B cell (primary cell): ENCODE results near the gene GTF2IRD1. TPM values are rescaled to one million over a fixed set of nuclear protein-coding genes. Genes with fewer than 3 reads are reported as not detected.

Experiments used
- ATAC-seq: fragments of 200-7000 bp; cut with Tn5 transposase; one replicate; pipeline ENCODE4 v1.10.0; 2021; ENCODE audit warnings: low read depth, mild to moderate bottlenecking, moderate number of reproducible peaks, moderate library complexity
- CTCF ChIA-PET: fragments of 350-600 bp; sonication (Branson Sonifier 250); formaldehyde crosslinking; loops from one replicate; lab custom pipeline; 2021; ENCODE audit warnings: antibody characterized with exemption, inconsistent platforms; lab: Charles Lee
- POLR2A ChIA-PET: fragments of 350-600 bp; sonication (Branson Sonifier 250); formaldehyde crosslinking; loops from one replicate; lab custom pipeline; 2021; ENCODE audit warnings: antibody characterized with exemption; lab: Charles Lee
- DNase-seq: peaks from one replicate; pipeline ENCODE4 v3.0.0; 2013
- H2AFZ ChIP-seq: 2 replicates; pipeline ENCODE4 v1.6.1; 2012; ENCODE audit warnings: mild to moderate bottlenecking, low read depth, low read length; ENCODE audit not compliant: insufficient read depth, poor library complexity, severe bottlenecking
- H3K27ac ChIP-seq, 2 donors: 1 replicate in 1 of 2; 2 replicates in 1 of 2; pipeline ENCODE4 v1.5.1; 2012 to 2013; ENCODE audit warnings: low read length in 2 of 2, mild to moderate bottlenecking in 2 of 2, moderate library complexity in 1 of 2
- H3K27me3 ChIP-seq, 4 experiments: fragments of 200-600 bp in 1 of 4; sonication (generic) in 1 of 4; replicated peaks in 1 of 4; 1 replicate in 2 of 4; 2 replicates in 2 of 4; pipeline versions ENCODE4 v1.6.1 to v1.7.0; 2013 to 2016; ENCODE audit warnings: low read length in 3 of 4, mild to moderate bottlenecking in 2 of 4, mixed read lengths in 1 of 4, moderate library complexity in 1 of 4; ENCODE audit not compliant: insufficient read depth in 4 of 4, control insufficient read depth in 3 of 4; ENCODE audit errors: control extremely low read depth in 1 of 4
- H3K36me3 ChIP-seq, 2 experiments: replicated peaks in 1 of 2; 1 replicate in 1 of 2; 2 replicates in 1 of 2; pipeline versions ENCODE4 v1.6.1 to v1.7.1; 2013; ENCODE audit warnings: low read length in 1 of 2; ENCODE audit not compliant: insufficient read depth in 2 of 2, control insufficient read depth in 1 of 2; ENCODE audit errors: control extremely low read depth in 1 of 2, extremely low read depth in 1 of 2
- H3K4me1 ChIP-seq, 2 donors: fragments of 200-600 bp in 1 of 2; sonication (generic) in 1 of 2; 1 replicate in 1 of 2; 2 replicates in 1 of 2; pipeline versions ENCODE4 v1.5.1 to v1.6.1; 2013 to 2017; ENCODE audit warnings: low read length in 2 of 2; ENCODE audit not compliant: control insufficient read depth in 2 of 2, insufficient read depth in 2 of 2
- H3K4me2 ChIP-seq: replicated peaks from 2 replicates; pipeline ENCODE3; 2012; ENCODE audit warnings: mild to moderate bottlenecking, low read depth, low read length; ENCODE audit not compliant: poor library complexity, severe bottlenecking
- H3K4me3 ChIP-seq, 5 experiments: fragments of 200-600 bp in 1 of 5; sonication (generic) in 1 of 5; 1 replicate in 3 of 5; 2 replicates in 2 of 5; pipeline versions ENCODE4 v1.5.1 to v1.7.0; 2011 to 2016; ENCODE audit warnings: low read length in 4 of 5, mild to moderate bottlenecking in 4 of 5, low read depth in 2 of 5, control low read depth in 1 of 5, moderate library complexity in 1 of 5; ENCODE audit not compliant: insufficient read depth in 1 of 5; ENCODE audit errors: control extremely low read depth in 1 of 5, extremely low read depth in 1 of 5
- H3K79me2 ChIP-seq: fragments of 200-600 bp; sonication (generic); one replicate; pipeline ENCODE4 v1.6.0; 2016; ENCODE audit warnings: low read length; ENCODE audit not compliant: control insufficient read depth, insufficient read depth
- H3K9ac ChIP-seq: fragments of 200-600 bp; sonication (generic); 2 replicates; pipeline ENCODE4 v1.6.1; 2017; ENCODE audit warnings: mild to moderate bottlenecking, low read length, moderate library complexity
- H3K9me3 ChIP-seq, 3 donors: one replicate each; pipeline versions ENCODE4 v1.6.1 to v1.7.1; 2013; ENCODE audit warnings: low read length in 2 of 3; ENCODE audit not compliant: control insufficient read depth in 2 of 3, insufficient read depth in 1 of 3; ENCODE audit errors: control extremely low read depth in 1 of 3
- H4K20me1 ChIP-seq: 2 replicates; pipeline ENCODE4 v1.6.0; 2012; ENCODE audit warnings: mild to moderate bottlenecking, low read length; ENCODE audit not compliant: insufficient read depth, control insufficient read depth, poor library complexity, severe bottlenecking
- H3K27ac Mint-ChIP-seq: one replicate; pipeline ENCODE4 v1.8.0; 2021; ENCODE audit warnings: mixed read lengths
- H3K27me3 Mint-ChIP-seq: one replicate; pipeline ENCODE4 v1.8.0; 2021; ENCODE audit warnings: mixed read lengths
- H3K4me1 Mint-ChIP-seq: one replicate; pipeline ENCODE4 v1.8.0; 2021; ENCODE audit warnings: mixed read lengths
- H3K4me3 Mint-ChIP-seq: one replicate; pipeline ENCODE4 v1.8.0; 2021; ENCODE audit warnings: mixed read lengths
- H3K9me3 Mint-ChIP-seq: one replicate; pipeline ENCODE4 v1.8.0; 2022; ENCODE audit warnings: mixed read lengths; ENCODE audit not compliant: insufficient read depth
- EZH2 ChIP-seq: IDR thresholded peaks from 2 replicates; pipeline ENCODE4 v1.6.1; 2012; ENCODE audit warnings: borderline replicate concordance, low read depth, mild to moderate bottlenecking, moderate library complexity, low read length; ENCODE audit not compliant: insufficient read depth, poor library complexity, severe bottlenecking
- WGBS: methylation state at CpG from one replicate; pipeline ENCODE4 v1.1.5; 2013; ENCODE audit warnings: missing lambda C conversion rate; ENCODE audit not compliant: insufficient coverage; 5-methylcytosine and 5-hydroxymethylcytosine counted together
- intact Hi-C: fragments of 100-400 bp; cut with micrococcal nuclease; formaldehyde crosslinking; loops from one replicate; pipeline ENCODE4 v1.10.0; 2022
- polyA plus RNA-seq: library from polyadenylated mRNA; depleted of rRNA; stranded (reverse); fragments of >200 nt; gene quantifications from 2 replicates; pipeline ENCODE4 v1.2.3, GENCODE V29; 2012
- total RNA-seq, 2 donors: library from RNA; stranded (reverse); fragments of 120-200 nt in 1 of 2; gene quantifications; 1 replicate in 1 of 2; 2 replicates in 1 of 2; pipeline versions ENCODE4 v1.2.3 to v1.2.4, GENCODE V29; 2013 to 2022
- TF ChIP-seq, protein P1 (sequence below): fragments of 200-600 bp; IDR thresholded peaks from one replicate; pipeline ENCODE4 v1.8.0; 2022; ENCODE audit warnings: antibody characterized with exemption, mild to moderate bottlenecking

The GTF2IRD1 gene
- total and polyA plus RNA-seq, 2 donors (not counting 1 experiment from before 2014, with no cell fraction given) = 0.45 to 2.2 TPM

DNA sequence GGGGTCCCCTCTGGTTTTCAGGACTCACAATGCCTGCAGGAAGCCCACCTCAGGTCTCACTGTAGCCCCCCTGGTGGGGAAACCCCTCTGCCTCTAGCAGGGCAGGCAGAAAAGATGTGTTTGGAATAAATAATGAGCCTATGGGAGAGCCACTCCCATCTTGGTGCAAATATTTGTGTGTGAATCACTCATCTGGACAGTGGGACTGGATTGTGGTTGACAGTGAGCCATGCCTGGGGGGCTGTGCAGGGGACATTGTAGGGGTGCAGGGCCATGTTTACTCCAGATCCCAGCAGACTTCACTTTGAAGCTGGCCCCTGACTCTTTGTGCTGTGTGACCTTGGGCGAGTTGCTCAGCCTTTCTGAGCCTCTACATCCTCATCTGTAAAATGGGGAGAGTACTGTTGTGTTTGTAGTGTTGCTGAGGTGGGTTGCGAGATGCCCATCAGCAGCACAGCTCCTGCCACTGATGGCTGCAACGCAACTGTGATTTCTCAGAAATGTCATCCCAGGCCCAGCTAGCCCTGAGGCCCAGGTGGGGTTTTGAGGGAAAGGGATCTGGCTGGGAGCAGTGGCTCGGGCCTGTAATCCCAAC lies 20.7 kb downstream of the GTF2IRD1 start:
- Histone ChIP-seq H3K79me2 (no peaks in the 10 kb centered on the region), H3K9me3 (peaks cover 0 to 5% (median 0%) of the 10 kb centered on the region in 3 donors), H3K4me2 (no peak overlapping the region), H4K20me1 (no peaks in the 10 kb centered on the region), H3K36me3 (no peaks in the 10 kb centered on the region), H3K27me3 (peaks cover 0 to 4% (median 0%) of the 10 kb centered on the region in 4 experiments), H3K4me1 (peaks cover under 1 to 9% of the 10 kb centered on the region in 2 donors), H2AFZ (no peak overlapping the region), H3K9ac (no peak overlapping the region), H3K4me3 (no peak overlapping the region), H3K27ac (no peak overlapping the region)
- ChIA-PET CTCF (no interaction called here), POLR2A (no interaction called here)
- Mint-ChIP-seq H3K4me1 (peaks cover 24% of the 10 kb centered on the region), H3K4me3 (no peak overlapping the region), H3K27ac (no peak overlapping the region), H3K9me3 (no peaks in the 10 kb centered on the region), H3K27me3 (peaks cover 4% of the 10 kb centered on the region)
- intact Hi-C loops = no loop called here
- 90% methylated on average over 4 of the region's 4 CpGs for WGBS
- ATAC-seq (no peak), DNase-seq (no peak)
- TF ChIP-seq, protein P1, sequence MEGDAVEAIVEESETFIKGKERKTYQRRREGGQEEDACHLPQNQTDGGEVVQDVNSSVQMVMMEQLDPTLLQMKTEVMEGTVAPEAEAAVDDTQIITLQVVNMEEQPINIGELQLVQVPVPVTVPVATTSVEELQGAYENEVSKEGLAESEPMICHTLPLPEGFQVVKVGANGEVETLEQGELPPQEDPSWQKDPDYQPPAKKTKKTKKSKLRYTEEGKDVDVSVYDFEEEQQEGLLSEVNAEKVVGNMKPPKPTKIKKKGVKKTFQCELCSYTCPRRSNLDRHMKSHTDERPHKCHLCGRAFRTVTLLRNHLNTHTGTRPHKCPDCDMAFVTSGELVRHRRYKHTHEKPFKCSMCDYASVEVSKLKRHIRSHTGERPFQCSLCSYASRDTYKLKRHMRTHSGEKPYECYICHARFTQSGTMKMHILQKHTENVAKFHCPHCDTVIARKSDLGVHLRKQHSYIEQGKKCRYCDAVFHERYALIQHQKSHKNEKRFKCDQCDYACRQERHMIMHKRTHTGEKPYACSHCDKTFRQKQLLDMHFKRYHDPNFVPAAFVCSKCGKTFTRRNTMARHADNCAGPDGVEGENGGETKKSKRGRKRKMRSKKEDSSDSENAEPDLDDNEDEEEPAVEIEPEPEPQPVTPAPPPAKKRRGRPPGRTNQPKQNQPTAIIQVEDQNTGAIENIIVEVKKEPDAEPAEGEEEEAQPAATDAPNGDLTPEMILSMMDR = no peak
- no peak for TF ChIP-seq EZH2

DNA sequence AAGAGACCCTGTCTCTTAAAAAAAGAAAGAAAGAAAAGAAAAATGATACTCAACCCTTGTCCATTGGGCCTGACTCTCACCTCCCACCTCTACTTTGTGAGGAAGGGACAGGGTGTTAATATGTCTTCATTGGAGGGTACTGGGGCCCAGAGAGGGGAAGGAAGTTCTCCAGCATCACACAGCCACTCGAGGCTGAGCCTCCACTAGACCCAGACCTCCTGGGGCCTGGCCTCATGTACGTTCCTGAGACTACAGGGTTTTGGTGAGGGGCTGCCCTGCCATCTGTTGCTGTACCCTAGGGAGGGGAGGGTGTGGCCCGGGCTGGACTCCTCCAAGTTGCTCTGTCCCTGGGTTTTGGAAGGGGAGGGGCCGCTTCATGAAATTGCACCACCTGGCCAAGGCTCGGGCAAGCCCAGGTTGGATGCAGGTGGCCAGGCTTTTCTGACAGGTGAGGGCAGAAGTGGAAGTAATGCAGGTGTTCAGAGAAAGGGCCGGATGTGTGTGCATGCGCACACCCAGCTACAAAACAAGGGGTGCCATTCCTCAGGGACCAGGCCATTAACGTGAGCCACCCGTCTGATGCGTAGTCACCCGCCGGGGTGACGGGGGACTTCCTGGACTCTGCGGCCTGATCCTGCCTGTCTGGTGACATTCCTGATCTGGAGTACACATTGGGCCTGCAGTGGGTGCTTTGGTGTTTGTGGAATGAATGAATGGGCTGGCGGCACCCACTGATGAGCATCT lies 21.7 kb downstream of the GTF2IRD1 start:
- no peak overlapping the region for H3K4me3 Mint-ChIP-seq
- no peak overlapping the region for H2AFZ ChIP-seq
- intact Hi-C loops = no loop called here

More for the DNA sequence above, 21.7 kb downstream of the GTF2IRD1 start:
- no peak overlapping the region for H3K27ac Mint-ChIP-seq
- Histone ChIP-seq H3K79me2 (no peaks in the 10 kb centered on the region), H3K27ac (no peak overlapping the region), H4K20me1 (no peaks in the 10 kb centered on the region), H3K9ac (no peak overlapping the region), H3K27me3 (peaks cover 0 to 5% (median 1%) of the 10 kb centered on the region in 4 experiments), H3K4me3 (no peak overlapping the region), H3K4me1 (peaks cover 9 to 19% of the 10 kb centered on the region in 2 donors), H3K4me2 (no peak overlapping the region), H3K9me3 (peaks cover 0 to 10% (median 0%) of the 10 kb centered on the region in 3 donors), H3K36me3 (no peaks in the 10 kb centered on the region)
- peaks cover 8% of the 10 kb centered on the region for H3K27me3 Mint-ChIP-seq
- 68% methylated on average over 13 of the region's 15 CpGs for WGBS
- ATAC-seq (peak; percentile 33), DNase-seq (peak; percentile 42)
- no peak for TF ChIP-seq EZH2
- TF ChIP-seq, protein P1 = no peak
- ChIA-PET POLR2A (no interaction called here), CTCF (no interaction called here)
- H3K9me3 Mint-ChIP-seq = no peaks in the 10 kb centered on the region
- peaks cover 31% of the 10 kb centered on the region for H3K4me1 Mint-ChIP-seq
